ENCODE measurements around the gene WAC.

GRCh38 chr10:28669227-28670173 is 136.6 kb downstream of the WAC start:
- TF ChIP-seq CTCF (IDR thresholded peaks at IDR 0.05) (no peak), POLR2A (IDR thresholded peaks at IDR 0.05) (no peak)

All from thyroid gland (tissue), 4 donors.